HCEC 1CT (cell line): ENCODE measurements around the gene ACSM5.
"Not testable (repeated sequence)": the region's sequence is repeated elsewhere in the genome, so short reads cannot be mapped to it uniquely, and the experiment has no call there.

Experiments used
- DNase-seq: peaks from one replicate; pipeline ENCODE4 v3.0.0-alpha.2; 2017

Gene ACSM5

DNA sequence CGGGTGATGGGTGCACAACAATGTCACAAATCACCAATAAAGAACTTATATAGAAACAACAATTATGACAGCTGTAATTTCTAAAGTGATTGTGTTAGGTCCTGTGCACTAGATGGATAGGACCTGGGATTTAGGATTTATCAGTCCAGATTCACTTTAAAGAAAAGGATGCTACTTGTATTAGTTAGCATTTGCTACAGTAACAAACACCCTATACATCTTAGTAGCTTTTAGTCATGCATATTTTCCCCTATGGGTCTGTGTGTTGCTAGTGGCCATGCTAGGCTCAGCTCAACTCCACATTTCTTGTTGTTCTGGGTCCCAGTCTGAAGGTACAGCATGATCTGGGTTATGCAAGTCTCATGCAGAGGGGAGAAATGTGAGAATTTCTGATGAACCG is 49.9 kb downstream of the ACSM5 start:
- not testable (repeated sequence) for DNase-seq

DNA sequence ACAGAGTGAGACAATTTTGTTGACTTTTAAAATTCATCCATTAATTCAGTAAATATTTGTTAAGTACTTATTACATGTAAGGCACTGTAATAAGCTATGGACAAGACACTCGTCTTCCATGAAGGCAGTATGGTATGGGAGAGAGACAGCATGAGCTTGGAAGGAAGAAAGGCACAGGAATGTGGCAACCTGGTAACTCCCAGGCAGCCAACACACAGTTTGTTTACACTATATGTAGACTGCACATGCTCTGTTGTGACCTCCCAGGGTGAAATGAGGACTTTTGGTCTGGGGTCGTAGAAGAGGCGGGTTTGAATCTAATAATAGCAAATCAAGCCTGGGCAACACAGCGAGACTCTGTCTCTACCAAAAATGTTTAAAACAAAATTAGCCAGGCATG is 51.0 kb downstream of the ACSM5 start:
- not testable (repeated sequence) for DNase-seq

DNA sequence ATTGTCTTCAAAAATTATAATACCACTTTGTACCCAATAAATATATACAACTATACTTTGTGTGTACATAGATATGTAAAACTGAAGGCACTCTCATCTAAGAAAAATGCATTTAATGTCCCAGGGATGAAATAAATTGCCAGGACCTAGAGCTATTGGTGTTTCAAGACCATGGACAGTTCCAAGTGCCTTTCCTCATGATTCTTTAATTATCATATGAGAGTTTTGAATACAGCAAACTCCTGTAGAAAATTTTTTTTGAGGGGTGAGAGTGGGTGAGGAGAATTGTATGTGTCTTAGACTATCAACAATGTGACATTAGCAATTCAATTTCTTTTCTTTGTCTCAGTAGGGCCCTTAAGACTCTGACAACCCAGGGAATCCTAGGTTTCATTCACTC is 59.6 kb downstream of the ACSM5 start:
- not testable (repeated sequence) for DNase-seq

DNA sequence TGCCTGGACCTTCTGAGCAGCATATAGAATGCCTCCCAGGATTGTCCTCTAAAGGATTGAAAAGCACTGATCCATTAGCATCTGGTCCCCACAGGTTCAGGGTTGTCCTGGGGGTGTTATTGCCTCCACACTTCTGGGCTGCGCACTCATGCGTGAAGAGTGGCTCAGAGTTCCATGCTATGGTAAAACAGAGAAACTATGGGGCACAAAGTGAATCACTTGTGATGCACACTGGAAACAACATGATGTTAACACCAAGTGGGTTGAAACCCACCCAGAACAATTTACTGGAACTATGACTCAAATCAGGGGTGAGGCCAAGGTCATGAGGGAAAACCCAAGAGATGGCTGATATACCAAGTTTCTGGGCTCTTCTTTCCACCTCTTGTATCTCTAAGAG is 60.6 kb downstream of the ACSM5 start:
- not testable (repeated sequence) for DNase-seq

DNA sequence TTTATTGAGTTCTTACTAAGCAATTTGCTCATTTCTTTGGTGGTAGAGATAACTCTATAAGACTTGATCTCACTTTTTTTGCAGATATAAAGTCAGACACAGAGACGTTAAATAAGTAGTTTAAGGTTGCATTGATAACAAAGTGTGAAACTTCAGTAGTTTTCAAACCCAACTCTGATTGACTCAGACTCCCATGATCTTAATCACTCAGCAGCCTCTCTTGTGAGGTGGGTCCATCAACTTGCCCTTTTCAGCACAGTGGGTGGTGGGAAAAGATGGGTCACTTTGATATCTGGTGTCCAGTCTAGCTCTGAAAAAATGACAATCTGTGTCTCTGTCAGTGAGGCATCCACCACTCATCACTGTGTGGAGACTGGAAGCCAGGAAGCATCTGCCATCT is 61.4 kb downstream of the ACSM5 start:
- not testable (repeated sequence) for DNase-seq

DNA sequence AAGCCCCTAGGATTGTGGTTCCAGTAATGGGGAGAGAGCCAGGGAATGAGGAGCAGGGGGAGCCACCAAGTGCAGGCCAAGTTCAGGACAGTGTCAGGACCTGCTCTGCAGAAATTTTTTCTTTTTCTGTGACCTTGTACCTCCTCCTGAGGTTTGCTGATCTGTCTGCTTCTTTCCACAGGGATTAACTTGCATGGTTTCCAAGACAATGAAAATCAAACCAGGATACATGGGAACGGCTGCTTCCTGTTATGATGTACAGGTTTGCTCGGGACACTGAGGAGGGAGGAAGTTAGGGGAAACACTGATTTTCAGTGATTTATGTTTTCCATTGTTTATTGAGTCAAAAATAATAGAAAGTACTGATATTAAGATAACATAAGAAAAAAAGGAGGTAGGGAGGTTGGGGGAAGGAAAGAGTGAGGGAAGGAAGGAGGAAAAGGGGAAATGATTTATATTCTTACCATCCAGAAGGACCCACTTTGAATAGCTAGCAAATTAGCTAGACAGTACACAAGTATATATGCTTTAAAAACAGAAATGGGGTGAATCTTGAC is 67.9 kb downstream of the ACSM5 start:
- DNase-seq = not testable (repeated sequence)

DNA sequence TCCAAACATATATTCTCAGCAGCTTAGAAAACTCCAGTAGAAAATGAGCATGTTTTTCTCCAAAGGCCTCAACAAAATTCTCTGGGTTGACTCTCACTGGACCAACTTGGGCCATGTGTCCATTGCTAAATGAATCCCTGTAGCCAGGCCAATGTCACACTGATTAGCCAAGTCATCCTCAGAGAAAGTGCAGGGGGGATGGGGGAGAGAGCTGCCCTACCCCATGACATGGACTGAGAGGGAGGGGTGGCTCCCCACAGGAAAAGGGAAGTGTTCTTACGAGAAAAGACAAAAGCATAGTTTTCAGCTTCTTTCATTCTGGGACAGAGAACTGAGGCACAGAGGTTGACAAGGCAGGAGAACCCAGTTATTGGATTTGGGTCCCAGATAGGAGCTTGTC is 74.7 kb downstream of the ACSM5 start:
- DNase-seq = not testable (repeated sequence)

DNA sequence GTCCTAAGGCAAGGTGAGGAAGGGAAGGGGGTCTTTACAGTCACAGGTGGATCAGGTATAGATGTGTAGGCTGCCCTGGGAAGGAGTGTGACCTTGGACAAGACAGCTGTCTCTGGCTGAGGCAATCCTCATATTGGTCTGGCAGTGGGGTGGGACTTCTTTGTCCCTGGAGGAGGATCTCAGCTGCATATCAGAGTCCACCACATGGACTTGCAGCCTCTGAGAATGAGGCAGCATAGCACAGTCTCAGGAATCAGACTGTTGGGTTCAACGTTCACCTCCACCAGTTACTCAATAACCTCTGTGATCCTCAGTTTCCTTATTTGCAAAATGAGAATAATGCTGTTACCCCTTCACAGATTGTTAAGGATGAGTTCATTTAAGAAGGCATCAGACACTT is 75.4 kb downstream of the ACSM5 start:
- DNase-seq = no peak

DNA sequence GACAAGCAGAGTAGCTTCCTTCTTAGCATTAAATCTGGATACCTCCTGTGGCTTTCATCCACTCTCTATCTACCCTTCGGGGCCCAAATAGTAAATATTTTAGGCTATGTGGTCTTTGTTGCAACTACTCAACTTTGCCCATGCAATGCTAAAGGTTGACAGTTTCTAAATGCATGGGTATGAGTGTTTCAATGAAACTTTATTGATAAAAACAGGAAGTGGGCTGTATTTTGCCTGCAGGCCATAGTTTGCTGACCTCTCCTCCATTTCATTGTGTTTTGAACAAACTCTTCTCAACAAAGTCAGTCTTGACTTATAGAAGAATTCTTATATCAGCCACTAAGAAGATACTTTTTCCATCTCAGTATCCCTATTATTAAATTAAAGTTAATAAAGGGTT is 76.1 kb downstream of the ACSM5 start:
- DNase-seq = no peak
